HepG2 (cell line): Measurements from ENCODE around the gene C2.

Source experiments
- CTCF ChIP-seq: sonication (generic); formaldehyde crosslinking; IDR thresholded peaks from 2 replicates; pipeline ENCODE4 v1.5.0; 2020; ENCODE audit warnings: mild to moderate bottlenecking, missing genetic modification reagents, moderate library complexity
- FOXK2 ChIP-seq: fragments of 450-650 bp; IDR thresholded peaks from 2 replicates; pipeline ENCODE4 v1.6.1; 2016
- POLR2AphosphoS5 ChIP-seq: IDR thresholded peaks from 2 replicates; pipeline ENCODE4 v1.6.1; 2012; ENCODE audit warnings: low read depth, low read length

GRCh38 chr6:31958741-31959739, 31.5 kb downstream of the C2 start, which contains the start of the genes NELFE and SKIC2:
- TF ChIP-seq CTCF (CRISPR knock-in tag) (no peak), FOXK2 (peak; percentile 74; the same call in 1 of the 2 replicates), POLR2AphosphoS5 (peak; percentile 82)
